GM21529 (cell line): ENCODE results near the gene LIMS3.
A peak's percentile ranks its signal among the peaks of the same experiment; 100 is the strongest.
"Not testable (repeated sequence)": the region's sequence is repeated elsewhere in the genome, so short reads cannot be mapped to it uniquely, and the experiment has no call there.

Experiments
- ATAC-seq: cut with Tn5 transposase; IDR thresholded peaks from one replicate; pipeline ENCODE4 v1.9.1; 2021; ENCODE audit not compliant: unreplicated experiment

LIMS3 gene

DNA sequence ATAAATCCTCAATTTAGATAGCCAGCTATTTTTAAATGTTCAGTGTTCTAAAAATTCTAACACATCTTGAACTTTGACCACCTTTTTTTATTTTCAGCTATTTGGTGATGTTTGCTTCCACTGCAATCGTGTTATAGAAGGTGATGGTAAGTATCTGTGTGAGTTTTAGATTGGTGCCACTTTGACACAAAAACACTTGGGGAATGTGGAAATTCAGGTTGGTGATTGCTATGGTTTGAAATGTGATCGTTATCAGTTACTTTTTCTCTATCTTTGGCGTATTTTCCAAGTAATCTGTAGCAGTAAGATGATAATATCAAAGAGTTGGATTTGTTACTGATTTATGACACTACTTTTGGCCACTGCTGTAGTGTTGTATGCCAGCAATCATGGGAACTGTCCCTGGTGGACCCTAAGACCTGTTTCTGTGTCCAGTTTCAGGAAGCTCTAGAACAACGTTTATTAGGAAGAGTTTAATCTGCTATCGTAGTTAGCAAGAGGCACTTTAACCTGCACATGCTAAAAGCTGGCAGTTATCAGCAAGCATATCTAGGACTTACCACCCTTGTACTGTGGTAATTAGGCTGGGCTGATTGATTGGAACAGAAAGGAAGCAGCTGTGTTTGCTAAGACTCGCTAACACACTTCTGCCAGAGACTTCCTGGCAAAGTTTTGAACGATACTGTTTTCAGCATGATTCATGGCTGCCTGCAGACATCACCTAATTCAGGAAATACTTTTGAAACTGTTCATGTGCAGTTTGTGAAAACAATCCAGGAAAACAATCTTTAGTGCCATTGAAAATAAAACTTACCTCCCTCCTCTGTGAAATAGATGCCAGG, 23.3 kb downstream of the LIMS3 start:
- not testable (repeated sequence) for ATAC-seq

GRCh38 chr2:109924481-109924880, 26.0 kb downstream of the LIMS3 start:
- ATAC-seq: not testable (repeated sequence)

GRCh38 chr2:109927803-109928202, 29.3 kb downstream of the LIMS3 start:
- not testable (repeated sequence) for ATAC-seq

GRCh38 chr2:109929222-109929621, 30.7 kb downstream of the LIMS3 start:
- ATAC-seq: not testable (repeated sequence)

DNA sequence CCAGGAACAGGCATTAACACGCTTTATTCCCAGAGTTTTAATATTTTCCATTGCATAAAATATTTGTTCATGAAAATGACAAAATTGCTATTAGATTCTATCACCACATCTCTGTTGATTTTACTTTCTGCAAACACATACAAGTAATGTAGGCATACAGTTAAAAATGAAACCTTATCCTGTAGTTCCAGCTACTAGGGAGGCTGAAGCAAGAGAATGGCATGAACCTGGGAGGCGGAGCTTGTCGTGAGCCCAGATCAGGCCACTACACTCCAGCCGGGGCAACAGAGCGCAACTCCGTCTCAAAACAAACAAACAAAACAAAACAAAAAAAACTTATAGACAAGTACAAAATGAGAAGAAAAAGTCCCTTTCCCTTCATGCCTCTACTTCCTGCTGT, 38.0 kb downstream of the LIMS3 start:
- ATAC-seq: not testable (repeated sequence)

- ATAC-seq: not testable (repeated sequence)
These were observed 46.9 kb downstream of the LIMS3 start for GRCh38 chr2:109945362-109945761.

DNA sequence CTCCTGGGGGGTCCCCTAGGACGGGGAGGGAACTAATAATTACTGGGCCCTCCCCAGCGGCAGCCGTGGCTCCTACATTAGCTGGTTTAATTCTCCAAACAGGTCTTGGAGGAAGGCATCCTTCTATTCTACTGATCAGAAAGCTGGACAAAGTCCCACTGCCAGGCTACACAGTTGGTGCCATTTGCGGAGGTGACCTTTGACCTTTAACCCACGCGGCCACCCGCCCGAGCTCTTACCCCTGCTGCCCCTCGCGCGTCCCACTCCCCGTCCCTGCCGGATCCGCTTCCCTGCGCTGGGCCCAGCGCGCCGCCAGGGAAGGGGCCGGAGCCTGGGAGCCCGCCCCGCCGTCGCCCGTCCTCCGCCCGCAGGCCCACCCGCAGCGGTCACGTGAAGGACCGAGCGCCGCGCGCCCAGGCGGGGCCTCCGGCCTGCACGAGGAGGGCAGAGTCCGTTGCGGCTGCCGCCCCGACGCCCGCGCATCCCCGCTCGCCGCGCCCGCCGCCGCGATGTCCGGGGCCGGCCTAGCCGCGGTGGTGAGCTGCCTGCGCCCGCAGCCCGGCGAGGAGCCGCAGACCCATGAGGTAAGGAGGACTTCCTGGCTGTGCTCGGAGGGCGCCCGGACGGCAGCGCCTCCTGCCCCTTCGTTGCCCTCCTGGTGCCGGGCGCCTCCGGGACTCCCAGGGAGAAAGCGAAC, 48.9 kb downstream of the LIMS3 start:
- not testable (repeated sequence) for ATAC-seq

GRCh38 chr2:109947959-109948520, 49.6 kb downstream of the LIMS3 start:
- ATAC-seq: not testable (repeated sequence)

DNA sequence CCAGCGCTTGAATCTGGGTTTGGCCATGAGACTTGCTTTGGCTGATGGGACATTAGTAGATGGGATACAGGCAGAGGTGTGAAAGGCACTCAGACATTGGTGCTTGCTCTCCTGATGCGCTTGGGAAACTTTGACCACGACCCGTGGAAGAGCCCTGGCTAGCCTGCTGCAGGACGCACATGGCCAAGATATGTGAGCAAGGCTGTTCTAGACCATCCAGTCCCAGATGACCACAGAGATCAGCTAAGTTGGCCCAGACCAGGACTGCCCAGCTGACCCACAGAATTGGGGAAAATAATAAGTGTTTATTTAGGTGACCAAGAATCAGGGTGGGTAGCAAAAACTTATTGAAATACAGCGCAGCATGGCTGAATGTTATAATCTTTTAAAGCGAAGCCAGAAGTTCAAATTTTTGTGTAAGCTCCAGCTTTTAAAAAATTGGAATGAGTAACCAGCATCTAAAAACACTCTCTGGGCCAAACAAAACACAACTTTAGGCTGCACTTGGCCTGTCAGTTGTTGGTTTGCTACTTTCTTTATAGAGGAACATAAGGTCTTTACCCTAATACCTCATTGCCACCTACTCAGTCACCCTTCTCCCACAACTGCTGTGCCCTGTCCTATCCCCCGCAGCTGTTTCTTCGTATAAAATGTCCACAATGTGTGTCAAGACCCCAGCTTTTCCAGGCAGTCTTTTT, 51.8 kb downstream of the LIMS3 start:
- not testable (repeated sequence) for ATAC-seq

GRCh38 chr2:109963942-109964341, 65.5 kb downstream of the LIMS3 start:
- not testable (repeated sequence) for ATAC-seq

GRCh38 chr2:109965482-109965881, 67.0 kb downstream of the LIMS3 start:
- ATAC-seq: not testable (repeated sequence)

DNA sequence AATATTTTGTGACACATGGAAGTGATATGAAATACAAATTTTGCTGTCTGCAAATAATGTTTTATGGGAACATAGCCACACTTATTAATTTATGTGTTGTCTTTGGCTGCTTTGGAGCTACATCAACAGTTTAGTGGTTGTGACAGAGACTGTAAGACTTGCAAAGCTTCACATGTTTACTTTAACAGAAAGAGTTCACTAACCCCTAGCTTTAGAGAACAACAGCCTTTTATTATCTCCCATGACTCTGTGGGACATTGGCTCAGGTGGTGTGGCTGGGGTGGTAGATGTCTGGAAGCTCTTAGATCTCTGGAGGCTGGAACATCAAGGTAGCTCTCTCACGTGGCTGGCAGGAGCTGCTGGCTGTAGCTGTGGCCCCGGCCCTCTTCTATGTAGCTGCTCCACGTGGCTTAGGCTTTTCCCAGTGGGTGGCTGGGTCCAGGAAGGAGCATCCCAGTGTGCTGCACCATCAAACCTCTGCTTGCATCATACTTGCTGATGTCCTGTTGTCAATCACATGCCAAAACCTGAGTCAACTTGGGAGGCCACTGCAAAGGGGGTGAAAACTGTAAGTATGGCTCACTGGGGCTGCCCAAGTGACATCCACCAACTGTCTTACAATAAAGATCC, 67.7 kb downstream of the LIMS3 start:
- ATAC-seq: not testable (repeated sequence)

DNA sequence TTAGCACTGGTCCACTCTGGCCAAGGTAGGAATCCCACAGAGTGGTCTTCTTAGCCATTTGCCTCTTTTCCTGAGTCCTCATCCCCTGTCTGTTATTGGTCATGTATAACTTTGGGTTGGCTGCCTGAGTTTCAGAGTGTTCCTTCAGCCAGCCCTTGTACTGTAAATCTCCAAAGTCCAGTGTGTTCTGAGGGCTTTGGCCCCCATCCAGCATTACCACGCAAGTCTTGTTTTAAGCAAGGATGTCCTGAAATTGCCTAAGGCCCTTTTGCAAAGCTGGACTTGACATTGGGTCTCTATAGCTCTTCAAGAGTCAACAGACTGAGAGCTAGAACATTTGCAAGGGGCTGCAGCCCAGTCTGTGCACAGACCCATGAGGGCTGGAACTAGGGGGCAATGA, 68.4 kb downstream of the LIMS3 start:
- not testable (repeated sequence) for ATAC-seq

DNA sequence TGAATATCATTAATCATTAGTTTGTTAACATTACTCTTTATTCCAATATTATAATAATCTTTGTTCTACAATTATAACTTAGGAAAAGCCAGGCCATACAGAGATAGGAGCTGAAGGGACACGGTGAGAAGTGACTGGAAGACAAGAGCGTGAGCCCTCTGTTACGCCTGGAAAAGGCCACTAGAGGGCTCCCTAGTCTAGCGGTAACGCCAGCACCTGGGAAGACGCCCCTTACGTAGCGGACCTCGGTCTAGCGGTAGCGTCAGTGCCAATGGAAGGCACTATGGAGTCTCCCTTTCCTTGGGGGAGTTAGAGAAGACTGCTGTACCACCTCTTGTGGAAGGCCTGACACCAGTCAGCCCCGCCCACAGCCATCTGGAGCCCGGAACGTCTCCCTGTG, 71.4 kb downstream of the LIMS3 start:
- ATAC-seq: peak; percentile 79

GRCh38 chr2:109971710-109972109, 73.2 kb downstream of the LIMS3 start:
- ATAC-seq: not testable (repeated sequence)
